Lower lobe of right lung (tissue), 2 donors: ENCODE measurements around the gene UROC1. TPM values are rescaled to one million over a fixed set of nuclear protein-coding genes. Genes with fewer than 3 reads are reported as not detected.
A peak's percentile ranks its signal among the peaks of the same experiment; 100 is the strongest.

Experiments
- ATAC-seq, 2 donors: fragments of 200-7000 bp; cut with Tn5 transposase; one replicate each; pipeline ENCODE4 v1.9.1; 2020 to 2022; ENCODE audit warnings: mild to moderate bottlenecking in 2 of 2, moderate library complexity in 2 of 2
- DNase-seq: peaks from one replicate; pipeline ENCODE4 v3.0.0-alpha.2; 2020
- H3K27ac ChIP-seq: fragments of 200-600 bp; one replicate; pipeline ENCODE4 v1.8.0; 2022
- H3K27me3 ChIP-seq: fragments of 200-600 bp; one replicate; pipeline ENCODE4 v1.8.0; 2022; ENCODE audit warnings: low read depth
- H3K36me3 ChIP-seq: fragments of 200-600 bp; one replicate; pipeline ENCODE4 v1.8.0; 2022; ENCODE audit warnings: mild to moderate bottlenecking
- H3K4me1 ChIP-seq: fragments of 200-600 bp; one replicate; pipeline ENCODE4 v1.8.0; 2022
- H3K4me3 ChIP-seq: fragments of 200-600 bp; one replicate; pipeline ENCODE4 v1.8.0; 2022; ENCODE audit warnings: mild to moderate bottlenecking
- H3K9me3 ChIP-seq: fragments of 200-600 bp; one replicate; pipeline ENCODE4 v1.8.0; 2022
- CTCF ChIP-seq: fragments of 200-600 bp; IDR thresholded peaks from one replicate; pipeline ENCODE4 v1.8.0; 2022; ENCODE audit warnings: antibody characterized with exemption, mild to moderate bottlenecking
- intact Hi-C: fragments of 100-400 bp; cut with DNase I; formaldehyde crosslinking; loops from one replicate; pipeline ENCODE4 v1.11.0; 2022
- total RNA-seq: library from RNA; stranded (reverse); fragmentation: NEBNext Ultra II Directional; extraction: Animal tissue kit (Norgen Biotek cat#: 25700); gene quantifications from one replicate; pipeline ENCODE4 v1.2.1, GENCODE V29; 2021
- donor health status: DM: no; HTN: yes; CAD: no; lungs with severe emphysema.

The UROC1 gene
- total RNA-seq, 1 donor from 2014 or later = not detected

- H3K36me3 ChIP-seq = no peaks in the 10 kb centered on the region
- ATAC-seq (no peak), DNase-seq (peak; percentile 30)
- no peak overlapping the region for H3K4me3 ChIP-seq
- no peaks in the 10 kb centered on the region for H3K9me3 ChIP-seq
- H3K4me1 ChIP-seq = no peaks in the 10 kb centered on the region
- intact Hi-C loops = no loop called here
- no peak for TF ChIP-seq CTCF
- no peaks in the 10 kb centered on the region for H3K27me3 ChIP-seq
- no peak overlapping the region for H3K27ac ChIP-seq
Observed at GRCh38 chr3:126488185-126488584, 29.4 kb downstream of the UROC1 start.

GRCh38 chr3:126487151-126487771 lies 30.3 kb downstream of the UROC1 start:
- H3K4me1 ChIP-seq = no peaks in the 10 kb centered on the region
- no peaks in the 10 kb centered on the region for H3K27me3 ChIP-seq
- TF ChIP-seq CTCF = no peak
- H3K36me3 ChIP-seq = no peaks in the 10 kb centered on the region
- intact Hi-C loops = no loop called here
- H3K27ac ChIP-seq = no peak overlapping the region
- ATAC-seq = no peak
- no peaks in the 10 kb centered on the region for H3K9me3 ChIP-seq
- peak; percentile 49 for DNase-seq
- no peak overlapping the region for H3K4me3 ChIP-seq

GRCh38 chr3:126486360-126486847 lies 31.2 kb downstream of the UROC1 start:
- TF ChIP-seq CTCF = no peak
- Histone ChIP-seq H3K27ac (no peak overlapping the region), H3K9me3 (no peaks in the 10 kb centered on the region), H3K4me3 (no peak overlapping the region), H3K27me3 (no peaks in the 10 kb centered on the region), H3K4me1 (no peaks in the 10 kb centered on the region), H3K36me3 (no peaks in the 10 kb centered on the region)
- intact Hi-C loops = no loop called here
- ATAC-seq = no peak
- DNase-seq = no peak

GRCh38 chr3:126485956-126486355 lies 31.6 kb downstream of the UROC1 start:
- no peaks in the 10 kb centered on the region for H3K4me1 ChIP-seq
- DNase-seq = no peak
- no peak overlapping the region for H3K4me3 ChIP-seq
- TF ChIP-seq CTCF = no peak
- H3K9me3 ChIP-seq = no peaks in the 10 kb centered on the region
- intact Hi-C loops = no loop called here
- no peaks in the 10 kb centered on the region for H3K27me3 ChIP-seq
- no peak for ATAC-seq
- no peak overlapping the region for H3K27ac ChIP-seq
- no peaks in the 10 kb centered on the region for H3K36me3 ChIP-seq

- no peak for ATAC-seq
- Histone ChIP-seq H3K27me3 (no peaks in the 10 kb centered on the region), H3K9me3 (no peaks in the 10 kb centered on the region), H3K36me3 (no peaks in the 10 kb centered on the region), H3K27ac (no peak overlapping the region), H3K4me1 (no peaks in the 10 kb centered on the region), H3K4me3 (no peak overlapping the region)
- DNase-seq = no peak
- intact Hi-C loops = no loop called here
- TF ChIP-seq CTCF = no peak
Observed at GRCh38 chr3:126485176-126485897, 32.2 kb downstream of the UROC1 start.
